GM18520 (cell line): Measurements from ENCODE around the gene CHAF1B.

ENCODE experiments used
- ATAC-seq: cut with Tn5 transposase; IDR thresholded peaks from one replicate; pipeline ENCODE4 v1.9.1; 2021; ENCODE audit not compliant: unreplicated experiment

Gene CHAF1B

GRCh38 chr21:36425286-36425685 is 40.1 kb downstream of the CHAF1B start:
- no peak for ATAC-seq

DNA sequence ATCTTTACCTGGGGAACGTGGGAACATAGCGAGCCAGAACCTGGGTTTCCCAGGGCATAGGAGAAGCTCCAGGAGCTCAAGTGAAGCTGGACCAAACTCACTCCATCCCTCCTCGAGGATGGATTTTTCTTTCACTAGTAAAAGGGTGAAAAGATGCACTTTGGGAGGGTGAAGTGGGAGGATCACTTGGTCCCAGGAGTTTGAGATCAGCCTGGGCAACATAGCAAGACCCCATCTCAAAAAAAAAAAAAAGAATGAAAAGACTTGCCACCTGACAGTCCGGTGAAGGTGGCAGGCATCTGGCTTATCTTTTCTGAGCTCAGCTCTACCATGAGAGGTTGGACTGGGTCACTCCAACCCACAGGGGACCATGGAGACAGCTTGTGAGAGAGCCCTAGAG is 42.3 kb downstream of the CHAF1B start:
- no peak for ATAC-seq

DNA sequence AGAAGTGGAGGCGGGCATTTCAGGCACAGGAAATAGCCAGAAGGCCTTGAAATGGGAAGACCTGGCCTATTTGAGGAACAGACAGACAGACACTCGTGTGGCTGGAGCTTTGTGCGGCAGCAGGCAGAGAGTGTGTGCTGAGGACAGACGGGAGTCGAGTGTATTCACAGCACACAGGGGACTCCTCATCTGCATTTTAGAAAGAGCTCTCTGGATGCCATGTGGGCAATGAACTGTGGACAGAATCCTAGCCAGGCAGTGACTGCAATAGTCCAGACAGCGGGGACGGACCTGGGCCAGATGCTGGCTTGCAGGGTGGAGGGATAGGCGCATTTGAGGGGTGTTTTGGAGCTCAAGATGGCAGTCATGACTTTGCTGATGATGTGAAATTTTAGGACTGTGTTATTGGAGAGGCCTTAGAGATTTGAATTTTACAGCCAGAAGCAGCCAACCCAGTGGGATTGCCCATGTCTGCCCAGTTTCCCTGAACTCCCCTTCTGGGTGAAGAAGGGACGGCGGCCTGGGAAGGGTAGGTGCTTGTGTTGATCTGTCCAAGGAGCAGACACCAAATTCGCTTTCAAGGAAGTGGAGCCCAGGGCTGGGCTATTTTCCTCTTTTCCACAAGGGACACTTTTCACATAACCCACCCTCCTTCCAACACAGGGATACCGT is 43.7 kb downstream of the CHAF1B start:
- no peak for ATAC-seq

DNA sequence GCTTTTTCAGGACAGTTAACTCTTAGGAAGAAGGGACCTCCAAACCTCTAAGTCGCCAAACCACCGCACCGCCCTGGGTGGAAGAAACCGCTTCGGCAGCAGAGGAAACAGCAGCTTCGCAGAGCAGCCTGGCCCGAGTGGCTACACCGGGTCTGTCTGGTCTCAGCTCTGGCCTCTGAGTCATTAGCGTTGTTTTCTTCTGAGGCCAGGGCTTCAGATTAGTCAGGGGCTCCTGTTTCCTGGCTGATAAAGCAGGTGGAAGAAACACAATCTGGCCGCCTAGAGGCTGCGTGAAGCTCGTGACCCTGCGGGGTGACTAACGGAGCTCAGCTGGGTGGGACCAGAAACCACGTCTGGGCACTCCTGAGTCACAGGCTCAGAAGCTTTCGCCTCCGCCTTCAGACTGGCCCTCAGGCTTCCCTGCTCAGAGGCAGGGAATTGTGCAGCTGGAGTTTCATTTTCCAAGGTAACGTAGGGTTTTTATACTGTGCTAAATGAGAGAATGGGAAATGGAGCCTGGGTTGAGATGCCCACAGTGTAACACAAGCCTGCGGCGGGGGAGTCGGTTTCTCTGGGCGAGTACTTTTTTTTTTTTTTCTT is 44.9 kb downstream of the CHAF1B start:
- ATAC-seq = peak; percentile 65

DNA sequence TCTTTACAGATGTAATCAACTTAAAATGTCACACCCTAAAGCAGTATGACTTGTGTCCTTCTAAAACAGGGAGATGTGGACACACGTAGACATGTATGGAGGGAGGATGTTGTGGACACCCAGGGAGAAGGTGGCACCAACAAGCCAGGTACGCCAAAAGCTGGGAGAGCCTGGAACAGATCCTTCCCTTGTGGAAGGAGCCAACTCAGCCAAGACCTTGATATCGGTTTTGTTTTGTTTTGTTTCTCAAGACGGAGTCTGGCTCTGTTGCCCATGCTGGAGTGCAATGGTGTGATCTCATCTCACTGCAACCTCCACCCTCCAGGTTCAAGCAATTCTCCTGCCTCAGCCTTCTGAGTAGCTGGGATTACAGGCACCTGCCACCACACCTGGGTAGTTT is 45.6 kb downstream of the CHAF1B start:
- no peak for ATAC-seq

DNA sequence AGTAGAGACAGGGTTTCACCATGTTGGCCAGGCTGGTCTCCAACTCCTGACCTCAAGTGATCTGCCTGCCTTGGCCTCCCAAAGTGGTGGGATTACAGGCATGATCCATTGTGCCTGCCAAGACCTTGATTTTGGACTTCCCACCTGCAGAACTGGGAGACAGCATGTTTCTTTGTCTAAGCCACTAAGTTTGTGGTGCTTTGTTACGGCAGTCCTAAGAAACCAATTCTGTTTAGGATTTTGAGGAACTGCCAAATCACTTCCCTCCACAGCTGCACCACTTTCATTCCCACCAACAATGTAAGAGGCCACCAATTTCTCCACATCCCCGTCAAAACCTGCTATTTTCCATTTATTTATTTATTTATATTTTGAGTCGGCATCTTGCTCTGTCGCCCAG is 46.1 kb downstream of the CHAF1B start:
- ATAC-seq = no peak

- ATAC-seq = no peak
These were observed 48.0 kb downstream of the CHAF1B start for GRCh38 chr21:36433059-36433709.

GRCh38 chr21:36434144-36434543 is 49.0 kb downstream of the CHAF1B start:
- ATAC-seq = no peak

GRCh38 chr21:36436829-36437744 is 51.9 kb downstream of the CHAF1B start:
- ATAC-seq = no peak

- no peak for ATAC-seq
These were observed 52.5 kb downstream of the CHAF1B start for GRCh38 chr21:36437745-36438128.

- ATAC-seq = no peak
These were observed 56.5 kb downstream of the CHAF1B start for GRCh38 chr21:36441715-36442114.

DNA sequence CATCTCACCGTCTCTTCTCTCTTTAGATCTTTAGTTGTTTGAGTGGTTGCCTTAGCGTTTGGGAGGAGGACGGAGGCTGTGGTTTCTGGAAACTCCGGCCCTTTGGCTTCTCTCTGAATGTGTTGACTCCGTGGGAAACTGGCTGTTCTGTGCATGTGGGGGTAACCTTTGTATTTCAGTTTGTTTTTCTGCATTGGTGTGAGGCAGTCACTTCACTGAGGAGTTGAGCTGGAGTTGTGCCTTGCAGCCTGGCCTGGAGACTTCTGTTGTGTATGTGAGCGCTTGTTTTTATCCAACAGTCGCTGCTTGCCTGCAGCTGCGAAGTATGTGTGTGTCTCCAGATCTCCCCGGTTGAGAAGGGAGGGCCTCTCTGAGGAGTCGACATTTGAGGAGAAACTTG is 61.1 kb downstream of the CHAF1B start:
- ATAC-seq = no peak

DNA sequence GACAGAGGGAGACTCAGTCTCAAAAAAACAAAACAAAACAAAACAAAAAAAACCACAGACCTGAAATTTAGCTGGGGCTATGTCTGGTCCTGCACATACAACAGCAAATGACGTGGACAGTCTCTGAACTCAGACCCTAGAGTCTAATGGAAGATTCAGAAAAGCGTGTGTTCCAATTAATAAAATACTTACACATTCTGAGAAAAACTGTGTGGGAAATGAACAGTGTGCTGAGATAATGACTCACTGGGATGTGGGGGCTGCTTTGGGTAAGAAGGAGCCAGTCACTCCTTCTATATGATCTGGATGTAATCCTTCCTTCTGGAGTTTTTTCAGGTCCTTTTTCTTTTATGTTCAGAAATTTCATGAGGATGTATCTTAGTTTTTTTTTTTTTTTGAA is 65.3 kb downstream of the CHAF1B start:
- no peak for ATAC-seq

DNA sequence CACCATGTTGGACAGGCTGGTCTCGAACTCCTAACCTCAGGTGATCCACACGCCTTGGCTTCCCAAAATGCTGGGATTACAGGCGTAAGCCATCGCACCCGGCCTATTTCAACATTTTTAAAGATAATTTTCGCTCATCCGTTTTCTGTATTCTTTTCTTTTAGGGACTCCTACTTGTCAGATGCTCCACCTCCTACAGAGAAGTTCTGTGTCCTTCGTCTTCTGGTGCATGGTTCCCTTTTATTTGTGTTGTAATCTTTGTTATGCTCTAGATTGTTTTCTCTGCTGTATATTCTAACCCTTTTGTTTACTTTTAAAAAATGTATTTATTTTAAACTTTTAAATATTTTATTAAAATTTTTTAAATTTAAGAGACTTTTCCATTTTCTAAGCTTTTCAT is 66.3 kb downstream of the CHAF1B start:
- ATAC-seq = no peak

GRCh38 chr21:36452281-36452825 is 67.2 kb downstream of the CHAF1B start:
- ATAC-seq = no peak

- ATAC-seq = no peak
These were observed 68.9 kb downstream of the CHAF1B start for GRCh38 chr21:36454093-36454531.

DNA sequence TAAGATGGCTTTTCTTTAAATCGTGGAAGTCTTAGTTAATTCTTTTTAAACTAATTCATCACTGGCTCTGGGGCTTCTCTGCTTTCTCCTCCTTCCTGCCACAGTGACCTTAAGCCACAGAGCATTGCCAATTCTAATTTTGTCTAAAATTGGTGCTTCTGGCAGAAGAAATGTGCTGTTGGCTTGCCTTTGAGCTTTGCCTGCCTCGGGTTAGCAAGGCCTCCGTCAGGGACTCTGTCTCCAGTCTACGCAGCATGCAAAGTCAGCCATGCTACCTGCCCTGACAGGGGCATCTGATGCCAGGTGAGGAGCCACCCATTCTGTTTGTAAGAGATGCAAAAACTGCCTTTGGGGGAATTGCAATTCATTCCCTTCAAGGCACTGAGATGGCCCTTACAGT is 69.5 kb downstream of the CHAF1B start:
- ATAC-seq = no peak

DNA sequence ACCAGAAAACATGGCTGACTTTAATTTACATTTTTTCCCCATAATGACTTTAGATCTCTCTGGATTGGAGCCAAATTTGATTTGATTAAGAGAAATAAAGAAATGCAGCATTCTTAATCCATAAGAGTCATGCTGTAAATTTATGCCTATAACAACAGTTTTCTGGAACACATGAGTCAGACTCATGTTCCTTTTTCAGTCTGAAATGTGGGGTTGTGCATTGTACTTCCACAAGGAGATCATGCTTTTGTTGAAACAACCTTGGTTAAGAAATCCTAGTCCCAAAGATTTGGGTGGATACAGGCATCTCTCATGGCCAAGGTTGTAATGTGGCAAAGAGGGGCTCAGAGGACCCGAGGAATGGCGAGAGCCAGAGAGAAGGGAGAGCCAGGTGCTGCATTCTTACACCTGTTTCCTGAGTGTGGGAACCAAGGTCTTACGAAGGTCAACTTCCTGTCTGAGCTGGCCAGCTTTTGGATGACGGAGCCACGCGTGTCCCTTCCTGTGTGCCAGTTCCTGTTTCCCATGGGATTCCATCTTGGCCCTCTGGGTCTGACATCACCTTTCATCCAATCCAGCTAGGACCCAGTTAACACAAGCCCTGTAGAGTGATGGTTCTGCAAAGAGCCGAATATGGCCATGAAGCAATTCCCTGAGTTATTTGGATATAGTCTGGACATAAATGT is 71.7 kb downstream of the CHAF1B start:
- ATAC-seq = no peak

DNA sequence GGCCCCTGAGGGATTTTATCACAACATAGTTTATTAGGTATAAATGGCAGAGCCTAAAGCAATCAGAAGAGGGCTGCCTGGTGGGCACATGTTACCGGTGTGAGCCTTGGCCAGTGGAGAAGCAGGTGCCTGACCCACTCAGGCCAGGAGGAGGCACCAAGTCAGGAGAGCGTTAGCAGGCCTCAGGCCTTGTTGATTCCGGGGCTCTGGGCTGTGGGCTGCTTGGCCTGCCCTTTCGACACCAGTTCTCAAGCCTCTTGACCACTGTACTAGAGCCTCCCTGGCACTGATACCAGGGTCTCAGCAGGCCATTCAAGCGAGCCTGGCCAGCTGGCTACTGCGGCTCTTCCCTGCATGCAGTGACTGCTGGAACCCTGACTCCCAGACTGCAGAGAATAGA is 73.9 kb downstream of the CHAF1B start:
- ATAC-seq = no peak

- ATAC-seq = no peak
These were observed 75.7 kb downstream of the CHAF1B start for GRCh38 chr21:36460866-36461265.
